HL-60/S4 (cell line): ENCODE results near the gene C1orf141.
"Not testable (repeated sequence)": the region's sequence is repeated elsewhere in the genome, so short reads cannot be mapped to it uniquely, and the experiment has no call there.

Source experiments
- in situ Hi-C: fragments of 300-500 bp; cut with MboI; formaldehyde crosslinking; loops from 2 replicates; pipeline ENCODE4 v1.14.3; 2022; ENCODE audit warnings: low sequenced_read_pairs

C1orf141 gene

DNA sequence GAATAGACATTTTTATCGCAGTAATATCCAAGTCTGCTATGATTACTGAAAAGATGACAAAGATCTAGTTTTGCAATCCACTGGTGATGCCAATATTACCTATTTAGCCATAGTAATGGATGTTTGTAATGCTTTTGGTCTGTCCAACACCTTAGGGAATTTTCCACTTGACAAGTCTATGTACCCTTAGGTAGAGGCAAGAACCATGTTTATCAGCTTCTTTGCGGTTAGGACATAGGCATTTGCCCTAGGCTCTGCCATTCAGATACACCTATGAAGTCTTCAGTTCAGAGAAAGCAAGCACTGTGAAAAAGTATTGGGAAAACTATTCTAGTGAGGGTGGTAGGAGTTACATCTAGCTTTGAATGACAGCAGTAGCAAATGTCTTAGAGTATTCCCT is 40.6 kb downstream of the C1orf141 start:
- in situ Hi-C loops: no loop called here

DNA sequence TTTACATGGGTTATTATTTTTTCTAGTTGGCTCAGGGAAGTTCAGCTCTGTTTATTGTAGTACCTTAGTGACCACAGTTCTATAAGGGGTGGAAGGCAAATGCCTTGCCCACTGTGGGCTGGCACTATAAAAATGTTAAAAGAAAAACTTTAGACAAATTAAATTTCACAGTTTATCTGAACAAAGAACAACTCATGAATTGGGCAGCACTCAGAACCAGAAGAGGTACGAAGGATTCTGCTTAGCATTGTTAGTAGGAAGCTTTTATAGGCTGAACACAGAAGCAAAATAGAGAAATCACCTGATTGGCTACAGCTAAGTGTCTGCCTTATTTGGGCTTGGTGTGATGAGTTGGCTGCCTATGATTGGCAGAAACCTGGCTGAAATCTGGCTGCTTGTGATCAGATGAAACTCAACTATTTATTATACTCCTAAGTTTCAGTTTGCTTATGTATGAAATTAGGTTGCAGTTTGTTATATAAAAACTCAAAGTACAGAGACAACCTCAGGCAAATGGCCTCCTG is 45.0 kb downstream of the C1orf141 start:
- in situ Hi-C loops: no loop called here

DNA sequence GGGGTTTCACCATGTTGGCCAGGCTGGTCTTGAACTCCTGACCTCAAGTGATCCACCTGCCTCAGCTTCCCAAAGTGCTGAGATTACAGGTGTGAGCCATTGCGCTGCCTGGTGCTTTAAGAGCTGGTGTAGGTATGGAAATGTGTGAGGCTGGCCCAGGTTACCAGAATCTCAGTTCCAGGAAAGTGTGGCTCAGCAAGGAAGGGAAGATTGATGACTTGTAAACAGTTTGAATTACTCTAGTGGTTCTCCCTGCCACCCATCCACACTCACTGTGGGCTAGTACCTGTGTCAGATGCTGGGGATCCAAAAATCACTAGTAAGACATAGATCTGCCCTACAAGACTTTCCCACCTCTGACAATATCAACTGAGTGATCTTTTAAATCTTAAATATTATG is 46.3 kb downstream of the C1orf141 start:
- in situ Hi-C loops: no loop called here

DNA sequence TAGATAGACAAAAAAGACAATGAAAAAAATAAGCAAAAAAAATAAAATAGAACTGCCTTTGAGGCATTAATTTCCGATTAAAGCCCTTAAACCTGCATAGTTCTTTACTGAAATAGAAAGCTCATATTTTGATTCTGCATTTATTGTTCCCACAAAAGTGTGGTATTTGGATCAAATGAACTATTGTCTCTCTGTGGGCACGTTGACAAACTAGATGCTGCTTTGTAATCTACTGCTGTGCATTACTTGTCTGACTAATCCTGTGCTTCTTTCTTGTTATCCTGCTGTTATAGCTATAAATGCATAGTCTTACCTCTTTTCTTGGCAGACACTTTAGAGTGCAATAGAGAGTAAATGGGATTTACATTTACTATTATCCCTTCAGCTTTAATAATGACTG is 49.4 kb downstream of the C1orf141 start:
- in situ Hi-C loops: no loop called here

DNA sequence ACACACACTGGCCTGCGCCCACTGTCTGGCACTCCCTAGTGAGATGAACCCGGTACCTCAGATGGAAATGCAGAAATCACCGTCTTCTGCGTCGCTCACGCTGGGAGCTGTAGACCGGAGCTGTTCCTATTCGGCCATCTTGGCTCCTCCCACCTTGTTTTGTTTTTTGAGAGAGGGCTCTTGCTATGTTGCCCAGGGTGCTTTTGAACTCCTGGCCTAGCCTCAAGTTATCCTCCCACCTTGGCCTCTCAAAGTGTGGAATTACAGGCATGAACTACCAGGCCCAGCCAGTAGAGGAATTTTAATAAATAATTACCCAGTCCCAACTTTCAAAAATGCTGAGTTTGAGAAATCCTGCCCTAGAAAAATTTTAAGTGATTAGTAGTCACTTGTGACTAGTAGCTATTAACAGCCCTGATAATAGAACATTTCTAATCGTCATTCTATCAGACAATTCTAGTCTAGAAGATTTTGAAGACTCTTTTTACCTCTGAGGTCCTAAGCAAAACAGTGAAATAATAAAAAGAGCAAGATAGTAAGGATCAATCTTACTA is 49.9 kb downstream of the C1orf141 start:
- in situ Hi-C loops: no loop called here

DNA sequence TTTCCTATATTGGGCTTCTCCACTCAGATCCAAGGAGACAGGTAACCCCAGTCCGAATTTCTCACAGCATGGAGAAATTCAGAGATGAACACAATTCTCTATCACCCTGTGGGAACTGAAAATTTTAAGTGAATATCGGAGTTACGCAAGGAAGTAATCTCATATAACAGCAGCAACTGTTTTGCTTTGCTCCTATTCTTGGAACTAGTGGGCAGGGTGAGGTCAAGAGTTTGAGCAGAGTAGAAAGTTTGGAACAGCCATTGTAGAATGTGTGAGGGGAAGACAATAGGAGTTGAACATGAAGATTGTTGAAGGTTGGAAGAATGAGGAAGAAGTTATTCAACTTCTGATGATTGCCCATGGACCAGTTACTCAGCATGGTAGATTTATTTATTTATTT is 56.5 kb downstream of the C1orf141 start:
- in situ Hi-C loops: no loop called here

DNA sequence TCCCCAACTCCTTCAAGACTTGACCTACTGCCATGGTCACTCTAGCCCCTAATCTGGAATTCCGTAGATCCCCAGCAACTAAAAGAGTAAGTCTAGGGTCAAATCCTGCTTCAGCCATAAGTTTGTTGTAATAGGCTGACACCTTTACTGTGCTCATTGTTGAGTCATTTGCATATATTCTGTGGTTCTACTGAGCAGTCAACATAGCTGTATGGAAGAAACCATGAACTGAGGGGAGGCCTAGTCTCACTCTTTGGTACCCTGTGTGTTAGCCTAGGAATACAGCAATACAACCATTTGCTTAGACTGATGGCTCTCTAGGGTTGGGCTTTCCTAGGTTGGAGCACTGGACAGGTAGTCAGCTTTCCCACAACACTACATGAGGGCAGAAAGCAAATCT is 57.2 kb downstream of the C1orf141 start:
- in situ Hi-C loops: no loop called here

DNA sequence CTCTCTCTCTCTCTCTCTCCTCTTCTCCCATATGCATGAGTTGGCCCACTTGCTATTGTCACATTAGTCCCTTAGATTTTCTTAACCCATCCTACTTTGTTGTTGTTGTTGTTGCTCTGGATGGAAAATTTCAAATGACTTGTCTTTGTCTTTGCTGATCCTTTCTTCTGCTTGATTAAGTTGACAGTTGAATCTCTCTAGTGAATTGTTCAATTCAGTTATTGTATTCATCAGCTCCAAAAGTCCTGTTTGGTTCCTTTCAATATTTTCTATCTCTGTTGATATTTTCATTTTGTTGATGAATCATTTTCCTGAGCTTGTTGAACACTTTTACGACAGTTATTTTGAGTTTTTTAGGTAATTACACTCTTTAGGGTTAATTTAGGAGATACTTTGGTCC is 62.0 kb downstream of the C1orf141 start:
- in situ Hi-C loops: no loop called here

DNA sequence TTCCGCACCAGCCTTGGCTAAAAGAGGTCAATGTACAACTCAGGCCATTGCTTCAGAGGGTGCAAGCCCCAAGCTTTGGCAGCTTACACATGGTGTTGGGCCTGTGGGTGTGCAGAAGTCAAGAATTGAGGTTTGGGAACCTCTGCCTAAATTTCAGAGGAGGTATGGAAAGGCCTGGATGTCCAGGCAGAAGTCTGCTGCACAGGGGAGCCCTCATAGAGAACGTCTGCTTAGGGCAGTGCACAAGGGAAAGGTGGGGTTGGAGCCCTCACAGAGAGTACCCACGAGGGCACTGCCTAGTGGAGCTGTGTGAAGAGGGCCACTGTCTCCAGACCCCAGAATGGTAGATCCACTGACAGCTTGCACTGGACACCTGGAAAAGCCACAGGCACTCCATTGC is 67.1 kb downstream of the C1orf141 start:
- in situ Hi-C loops: not testable (repeated sequence)

DNA sequence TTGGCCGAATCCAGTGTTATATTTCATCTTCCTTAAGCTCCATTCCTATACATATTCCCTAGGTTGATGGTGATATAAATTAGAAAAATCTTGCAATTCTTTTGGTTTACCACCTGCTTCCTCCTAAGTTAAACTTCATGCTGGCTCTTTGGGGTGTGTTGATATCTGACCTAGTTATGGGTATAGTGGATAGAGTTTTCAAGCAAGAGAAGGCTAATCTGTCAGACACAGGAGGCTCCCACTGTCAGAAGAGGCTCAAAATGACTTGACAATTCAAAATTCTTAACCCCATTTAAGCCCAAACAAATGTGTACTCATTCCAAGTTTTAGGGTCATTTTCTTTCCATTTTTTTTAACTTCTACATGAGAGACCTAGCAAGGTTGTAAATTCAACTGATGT is 72.4 kb downstream of the C1orf141 start:
- in situ Hi-C loops: no loop called here

DNA sequence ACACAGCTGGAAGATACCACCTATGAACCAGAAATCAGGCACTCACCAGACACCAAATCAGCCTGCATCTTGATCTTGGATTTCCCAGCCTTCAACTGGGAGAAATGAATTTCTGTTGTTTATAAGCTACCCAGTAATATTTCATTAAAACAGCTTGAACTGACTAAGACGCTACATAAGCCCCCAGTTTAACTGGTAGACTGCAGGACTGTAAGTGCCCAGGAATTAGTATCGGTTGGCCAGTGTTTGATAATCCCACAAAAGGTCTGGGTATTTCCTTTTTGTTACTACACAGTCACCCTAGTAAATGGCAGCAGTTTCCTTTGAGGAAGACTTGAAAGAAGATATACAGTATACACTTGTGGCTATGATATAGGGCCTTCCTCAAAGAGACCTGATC is 73.5 kb downstream of the C1orf141 start:
- in situ Hi-C loops: no loop called here

DNA sequence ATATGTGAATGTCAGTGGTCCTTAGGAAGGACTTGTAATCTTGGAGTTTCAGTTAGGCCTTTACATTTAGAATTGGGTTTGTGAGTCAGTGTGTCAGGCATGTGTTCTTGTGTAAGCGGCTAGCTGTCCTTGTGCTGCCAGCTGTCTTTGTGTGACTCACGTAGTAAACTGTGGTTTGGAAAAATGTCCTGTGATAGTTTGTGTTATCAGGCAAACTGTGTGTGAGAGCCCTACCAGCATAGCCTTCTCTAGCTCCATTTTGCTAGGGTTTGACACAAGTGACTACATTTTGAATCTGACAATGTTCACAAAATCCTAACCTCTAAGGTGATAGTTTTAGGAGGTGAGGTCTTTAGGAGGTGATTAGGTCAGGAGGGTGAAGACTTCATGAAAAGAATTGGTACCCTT is 74.0 kb downstream of the C1orf141 start:
- in situ Hi-C loops: no loop called here

DNA sequence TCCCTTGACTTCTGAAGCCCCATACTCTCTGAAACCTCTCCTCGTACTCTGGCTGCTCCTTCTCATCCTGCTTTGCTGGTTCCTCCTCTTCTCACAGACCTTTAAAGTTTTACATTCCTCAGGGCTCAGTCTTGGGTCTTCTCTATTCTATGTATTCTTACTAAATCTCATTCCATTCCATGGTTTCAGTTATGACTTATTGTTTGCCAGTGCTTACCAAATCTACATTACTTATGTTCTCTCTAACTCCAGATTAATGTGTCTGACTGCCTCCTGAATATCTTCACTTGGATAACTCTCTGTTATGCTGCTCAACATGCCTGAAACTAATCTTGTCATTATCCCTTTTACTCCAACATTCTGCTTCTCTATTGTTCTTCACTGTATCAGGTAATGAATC is 75.4 kb downstream of the C1orf141 start:
- in situ Hi-C loops: no loop called here

DNA sequence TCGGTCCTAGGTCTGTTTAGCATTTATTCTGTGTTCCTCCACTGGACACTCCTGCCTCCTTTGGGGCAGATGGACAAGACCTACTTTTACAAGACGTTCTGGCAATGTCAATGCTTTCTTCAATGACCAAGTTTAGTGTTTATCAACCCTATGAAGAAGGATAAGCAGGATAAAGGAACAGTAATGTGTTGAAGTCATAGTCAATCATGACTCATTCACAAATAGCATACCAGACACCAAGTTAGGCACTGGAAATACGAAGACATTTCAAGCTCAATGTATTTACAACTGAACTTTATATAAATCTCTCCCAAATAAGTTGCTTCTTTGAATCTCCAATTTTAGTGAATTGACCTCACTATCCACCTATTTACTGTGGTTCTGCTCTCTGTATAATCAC is 76.0 kb downstream of the C1orf141 start:
- in situ Hi-C loops: no loop called here

DNA sequence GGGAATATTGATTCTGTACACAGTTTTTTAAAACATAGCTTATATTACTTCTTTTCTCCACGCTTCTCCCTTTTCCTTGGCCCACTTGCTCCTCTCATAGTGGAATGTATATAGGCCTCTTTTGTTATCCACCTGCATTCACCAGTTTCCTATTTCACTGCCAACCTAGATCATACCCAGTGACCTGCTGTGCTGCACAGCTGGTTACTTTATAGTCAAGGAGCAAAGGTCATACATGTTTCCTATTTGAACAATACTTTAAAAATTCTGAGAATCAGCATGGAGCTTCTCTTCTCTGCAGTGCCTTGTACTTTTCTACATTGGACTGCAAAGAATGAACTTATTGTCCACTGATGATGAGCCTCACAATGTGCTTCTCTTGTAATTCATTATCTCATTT is 76.5 kb downstream of the C1orf141 start:
- in situ Hi-C loops: no loop called here

DNA sequence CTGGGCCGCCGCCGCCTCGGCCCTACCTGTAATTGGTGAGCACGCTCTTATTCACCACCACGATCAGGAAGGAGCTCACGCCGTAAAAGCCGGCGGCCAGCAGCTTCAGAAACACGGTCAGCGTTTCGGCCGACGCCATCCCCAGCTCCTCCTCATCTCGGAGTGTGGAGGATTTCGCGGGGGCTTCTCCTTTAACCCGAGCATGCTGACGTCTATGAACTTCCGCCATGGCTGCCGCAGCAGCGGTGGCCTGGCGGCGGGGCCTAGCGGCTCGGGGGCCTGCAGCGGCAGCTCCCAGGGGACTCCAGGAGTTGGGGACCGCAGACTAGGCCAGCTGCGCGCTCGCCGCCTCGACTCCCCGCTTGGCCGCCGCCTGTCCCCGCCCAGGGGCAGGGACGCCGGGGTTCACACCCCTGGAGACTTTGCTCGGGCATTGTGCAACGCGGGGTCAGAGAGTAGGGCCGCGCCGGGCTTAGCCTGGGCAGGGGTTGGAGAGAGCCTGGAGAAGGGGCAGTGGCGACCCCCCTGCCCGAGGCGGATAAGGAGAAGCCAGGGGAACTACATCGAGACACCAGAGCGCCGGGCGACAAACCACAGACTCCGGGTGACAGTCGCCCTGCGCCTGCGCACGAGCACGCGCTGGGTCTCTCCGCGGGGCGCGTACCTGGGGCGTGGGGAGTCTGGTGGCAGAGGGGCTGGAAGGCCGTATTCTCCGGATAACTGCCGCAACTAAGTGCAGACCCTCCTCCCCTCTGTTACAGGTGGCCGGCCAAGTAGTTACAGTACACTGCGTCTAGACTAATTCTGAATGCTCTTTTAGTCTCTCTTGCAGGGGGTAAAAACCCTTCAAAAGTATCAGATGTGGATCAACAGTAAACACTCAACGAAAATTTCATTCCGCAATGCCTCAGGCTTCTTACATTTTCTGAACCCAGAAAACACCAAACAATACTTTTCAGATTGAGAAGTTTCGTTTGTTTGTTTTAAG is 80.7 kb downstream of the C1orf141 start, which contains the start of gene SLC35D1:
TSS of gene SLC35D1 (minus strand) at position 364 of the 988 bp plus-strand sequence. CDS start at position 229, 135 bp downstream.
- in situ Hi-C loops: no loop called here

DNA sequence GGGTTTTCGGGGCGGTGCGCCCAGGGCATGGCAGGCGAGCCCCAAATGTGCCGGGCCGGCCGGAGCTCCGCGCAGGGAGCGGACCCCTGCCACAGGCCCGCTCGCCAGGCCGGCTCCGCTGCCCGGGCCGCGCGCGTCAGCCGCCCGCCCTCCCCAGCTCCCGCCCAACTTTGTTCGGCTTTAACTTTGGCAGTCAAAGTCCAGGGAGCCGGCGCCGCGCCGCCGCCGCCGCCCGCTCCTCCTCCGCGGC is 81.3 kb downstream of the C1orf141 start:
- in situ Hi-C loops: no loop called here

DNA sequence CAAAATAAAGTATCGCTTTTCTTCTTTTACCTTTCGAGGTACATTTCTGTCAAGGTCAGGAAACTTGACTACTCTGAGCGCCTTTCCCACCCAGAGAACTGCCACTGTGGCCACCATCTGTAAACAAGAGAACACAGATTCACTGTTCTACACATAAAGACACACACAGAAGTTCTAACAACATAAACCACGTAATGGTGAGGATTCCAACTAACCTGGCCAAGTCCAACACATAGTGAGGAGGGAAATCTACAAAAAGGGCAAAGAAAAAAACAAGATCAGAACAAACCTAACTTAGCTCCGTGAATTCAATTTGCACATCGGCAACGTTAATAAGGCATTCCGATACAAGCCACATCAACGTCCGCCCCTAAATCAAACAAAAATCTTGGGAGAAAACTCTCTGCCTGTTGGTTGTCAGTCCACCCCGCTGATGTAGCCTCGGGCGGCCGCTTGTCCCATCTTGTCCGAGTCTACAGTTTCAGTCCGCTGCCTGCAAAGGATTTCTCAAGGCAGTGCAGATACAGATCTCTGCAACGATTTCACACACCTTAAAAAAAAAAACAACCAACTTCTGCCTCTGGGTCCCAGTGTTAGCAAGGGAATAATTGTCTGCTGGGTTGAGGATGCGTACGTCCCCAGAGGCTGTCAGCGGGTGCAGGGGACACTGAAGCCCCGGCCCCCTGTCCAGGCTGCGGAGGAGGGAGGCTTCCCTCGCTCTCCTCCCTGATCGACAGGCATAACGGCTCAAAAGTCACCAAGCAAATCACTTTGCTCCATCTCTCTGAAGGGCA is 81.8 kb downstream of the C1orf141 start:
- in situ Hi-C loops: no loop called here

DNA sequence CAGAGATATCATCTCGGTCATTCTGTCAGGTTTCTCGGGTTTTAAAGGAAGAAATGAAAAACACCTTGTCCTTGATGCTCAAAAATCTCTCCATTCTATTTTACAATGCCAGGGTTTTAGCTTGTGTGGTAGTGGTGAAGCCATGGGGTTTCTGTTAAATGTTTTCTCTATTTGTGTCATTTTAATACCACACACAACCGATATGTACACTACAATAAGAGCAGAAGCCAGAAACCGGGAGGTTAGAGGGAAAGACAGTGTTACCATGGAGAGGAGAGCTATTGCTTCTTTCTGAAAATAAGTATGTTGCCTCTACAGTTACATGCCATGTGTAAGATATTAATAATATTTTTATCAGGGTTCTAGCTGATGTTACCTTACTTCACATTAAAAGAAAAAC is 83.6 kb downstream of the C1orf141 start:
- in situ Hi-C loops: no loop called here

DNA sequence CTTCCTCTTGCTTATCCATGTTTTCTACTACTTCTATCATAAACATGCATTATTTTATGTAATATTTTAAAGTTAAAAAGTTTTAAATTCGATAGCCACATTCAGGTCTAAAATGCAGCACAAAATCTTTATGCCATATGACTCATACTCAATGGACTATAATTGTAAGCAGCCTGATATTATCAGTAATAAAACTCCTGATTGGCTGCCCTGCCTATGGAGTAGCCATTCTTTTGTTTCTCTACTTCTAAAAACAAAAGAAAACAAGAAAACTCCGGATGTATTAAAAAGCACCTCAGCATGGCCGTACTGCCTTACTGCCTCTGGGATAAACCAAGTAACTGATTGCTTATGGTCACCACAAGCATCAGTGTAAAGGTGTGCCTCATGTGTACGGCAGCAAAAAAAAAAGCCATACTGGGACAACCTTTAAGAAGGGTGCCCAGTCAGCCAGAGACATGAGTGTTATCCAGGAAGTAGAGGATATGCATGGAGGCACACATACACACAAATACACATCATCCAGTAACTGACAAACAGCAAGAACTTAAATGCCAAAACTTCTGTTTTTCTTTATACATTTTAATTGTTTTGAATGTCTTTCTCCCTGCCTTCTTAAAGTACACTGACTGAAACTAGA is 90.0 kb downstream of the C1orf141 start:
- in situ Hi-C loops: no loop called here

DNA sequence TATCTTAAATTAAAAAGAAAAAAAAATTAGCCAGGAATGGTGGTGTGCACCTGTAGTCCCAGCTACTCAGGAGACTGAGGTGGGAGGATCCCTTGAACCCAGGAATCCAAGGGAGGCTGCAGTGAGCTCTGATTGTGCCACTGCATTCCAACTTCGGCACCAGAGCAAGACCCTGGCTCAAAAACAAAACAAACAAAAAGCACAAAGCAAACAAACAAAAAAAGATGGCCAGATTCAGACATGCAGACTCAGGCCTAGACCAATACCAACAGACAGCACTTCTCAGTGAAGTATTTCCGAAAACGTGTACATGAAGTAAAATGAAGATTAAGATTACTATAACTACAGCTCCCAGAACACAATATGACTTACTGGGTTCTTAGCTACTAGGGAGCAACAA is 91.4 kb downstream of the C1orf141 start:
- in situ Hi-C loops: no loop called here
